ENCODE measurements around the gene ADAMTSL4. TPM values are rescaled to one million over a fixed set of nuclear protein-coding genes. Genes with fewer than 3 reads are reported as not detected.
A peak's percentile ranks its signal among the peaks of the same experiment; 100 is the strongest.

The ADAMTSL4 gene
- total and polyA plus RNA-seq, 4 donors, result 23.2 to 104 (median 48.0) TPM

- Histone ChIP-seq H3K9ac (ENCODE audit: insufficient read depth in 1 of 2, low read length in 2 of 2) (no peak overlapping the region), H3K4me3 (no peak overlapping the region), H3K4me1 (ENCODE audit: control insufficient read depth in 5 of 5, insufficient read depth in 5 of 5, low read length in 5 of 5) (peaks cover 0 to 8% (median 2%) of the 10 kb centered on the region in 5 donors), H3K27me3 (ENCODE audit: control insufficient read depth in 3 of 3, insufficient read depth in 3 of 3, low read length in 2 of 3) (no peaks in the 10 kb centered on the region), H3K9me3 (ENCODE audit: control insufficient read depth in 4 of 4, insufficient read depth in 3 of 4, low read length in 3 of 4) (no peaks in the 10 kb centered on the region), H3K36me3 (ENCODE audit: control insufficient read depth in 4 of 4, insufficient read depth in 4 of 4, low read length in 4 of 4) (no peaks in the 10 kb centered on the region), H3K27ac (ENCODE audit: low read depth in 1 of 2, low read length in 1 of 2) (no peak overlapping the region)
- TF ChIP-seq CTCF (IDR thresholded peaks at IDR 0.05; ENCODE audit: control extremely low read depth, extremely low read depth), result no peak
- DNase-seq (no peak), ATAC-seq (ENCODE audit: insufficient read depth, low FRiP score) (no peak)
- WGBS, 2 donors, result 93 to 96% methylated on average over 6 of the region's 6 CpGs
Measured at GRCh38 chr1:150534002-150534401, 15.2 kb upstream of the ADAMTSL4 start.

- TF ChIP-seq CTCF (IDR thresholded peaks at IDR 0.05; ENCODE audit: control extremely low read depth, extremely low read depth), result no peak
- Histone ChIP-seq H3K4me3 (no peak overlapping the region), H3K9ac (ENCODE audit: insufficient read depth in 1 of 2, low read length in 2 of 2) (no peak overlapping the region), H3K27me3 (ENCODE audit: control insufficient read depth in 3 of 3, insufficient read depth in 3 of 3, low read length in 2 of 3) (no peaks in the 10 kb centered on the region), H3K36me3 (ENCODE audit: control insufficient read depth in 4 of 4, insufficient read depth in 4 of 4, low read length in 4 of 4) (no peaks in the 10 kb centered on the region), H3K27ac (ENCODE audit: low read depth in 1 of 2, low read length in 1 of 2) (peak overlapping the region in 1 of 2 donors; percentile 37), H3K4me1 (ENCODE audit: control insufficient read depth in 5 of 5, insufficient read depth in 5 of 5, low read length in 5 of 5) (peaks cover 0 to 6% (median 0%) of the 10 kb centered on the region in 5 donors), H3K9me3 (ENCODE audit: control insufficient read depth in 4 of 4, insufficient read depth in 3 of 4, low read length in 3 of 4) (no peaks in the 10 kb centered on the region)
- DNase-seq, result no peak
- 92 to 97% methylated on average over 14 of the region's 14 CpGs for whole genome bisulfite sequencing, 2 donors
- no peak for ATAC-seq (ENCODE audit: insufficient read depth, low FRiP score)
Measured at GRCh38 chr1:150535511-150536287, 13.5 kb upstream of the ADAMTSL4 start.

- 92 to 94% methylated on average over 12 of the region's 12 CpGs for WGBS, 2 donors
- Histone ChIP-seq H3K9me3 (ENCODE audit: control insufficient read depth in 4 of 4, insufficient read depth in 3 of 4, low read length in 3 of 4) (no peaks in the 10 kb centered on the region), H3K27me3 (ENCODE audit: control insufficient read depth in 3 of 3, insufficient read depth in 3 of 3, low read length in 2 of 3) (no peaks in the 10 kb centered on the region), H3K36me3 (ENCODE audit: control insufficient read depth in 4 of 4, insufficient read depth in 4 of 4, low read length in 4 of 4) (no peaks in the 10 kb centered on the region), H3K9ac (ENCODE audit: insufficient read depth in 1 of 2, low read length in 2 of 2) (no peak overlapping the region), H3K4me3 (no peak overlapping the region), H3K27ac (ENCODE audit: low read depth in 1 of 2, low read length in 1 of 2) (no peak overlapping the region), H3K4me1 (ENCODE audit: control insufficient read depth in 5 of 5, insufficient read depth in 5 of 5, low read length in 5 of 5) (peaks cover 0 to 6% (median 0%) of the 10 kb centered on the region in 5 donors)
- TF ChIP-seq CTCF (IDR thresholded peaks at IDR 0.05; ENCODE audit: control extremely low read depth, extremely low read depth), result no peak
- ATAC-seq (ENCODE audit: insufficient read depth, low FRiP score) (no peak), DNase-seq (no peak)
Measured at GRCh38 chr1:150536836-150537731, 12.1 kb upstream of the ADAMTSL4 start.
